Esophagus muscularis mucosa (tissue), 3 donors: ENCODE results near the gene ASXL1.

Source experiments
- POLR2AphosphoS5 ChIP-seq, 2 donors: sonication (generic); formaldehyde crosslinking; IDR thresholded peaks; one replicate each; pipeline ENCODE4 v1.6.1; 2017; ENCODE audit warnings: antibody characterized with exemption in 2 of 2
- TF ChIP-seq, protein P1 (sequence below), 3 experiments: fragments of 200-600 bp in 2 of 3; fragments of 450-650 bp in 1 of 3; sonication (generic) in 2 of 3; IDR thresholded peaks; one replicate each; pipeline ENCODE4 v1.5.1; 2017 to 2019; ENCODE audit warnings: antibody characterized with exemption in 3 of 3, mild to moderate bottlenecking in 2 of 3, moderate library complexity in 1 of 3

DNA sequence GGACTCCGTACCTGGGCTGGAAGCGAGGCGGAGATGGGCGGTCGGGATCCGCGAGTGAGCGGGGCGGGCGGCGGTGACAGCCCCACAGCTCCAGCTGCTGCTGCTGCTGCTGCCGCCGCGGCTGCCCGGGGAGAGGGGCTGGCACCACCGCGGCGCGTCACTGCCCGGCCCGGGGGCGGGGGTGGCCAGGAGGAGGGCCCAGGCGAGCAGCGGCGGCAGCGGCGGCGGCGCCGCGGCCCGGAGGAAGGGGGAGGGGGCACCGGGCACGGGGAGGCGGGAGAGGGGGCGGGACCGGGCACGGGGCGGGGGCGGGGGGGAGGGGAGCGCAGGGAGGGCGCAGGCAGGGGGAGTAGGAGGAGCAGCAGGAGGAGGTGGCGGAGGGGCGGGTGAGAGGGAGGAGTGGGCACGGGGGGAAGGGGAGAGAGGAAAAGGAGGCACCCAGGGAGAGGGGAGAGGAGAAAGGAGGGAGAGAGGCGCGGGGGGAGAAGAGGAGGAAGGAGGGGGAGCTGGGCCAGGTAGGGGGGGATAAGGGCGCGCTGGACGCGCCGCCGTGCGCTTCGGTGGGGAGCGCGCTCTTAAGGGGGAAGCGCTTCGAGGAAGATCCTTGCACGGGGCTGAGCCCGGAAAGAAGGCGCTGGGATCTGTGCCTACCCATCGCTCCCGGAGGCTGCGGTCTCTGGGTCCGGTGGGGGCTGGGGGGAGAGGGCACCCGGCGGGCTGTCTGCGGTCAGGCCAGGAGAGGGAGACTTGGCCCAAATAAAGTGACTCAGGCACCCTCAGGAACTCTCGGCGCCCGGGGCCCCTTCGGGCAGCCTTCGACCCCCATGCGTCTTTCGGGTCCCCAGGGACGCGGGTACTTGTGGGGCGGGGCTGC, 125.5 kb downstream of the ASXL1 start:
- TF ChIP-seq, protein P1, sequence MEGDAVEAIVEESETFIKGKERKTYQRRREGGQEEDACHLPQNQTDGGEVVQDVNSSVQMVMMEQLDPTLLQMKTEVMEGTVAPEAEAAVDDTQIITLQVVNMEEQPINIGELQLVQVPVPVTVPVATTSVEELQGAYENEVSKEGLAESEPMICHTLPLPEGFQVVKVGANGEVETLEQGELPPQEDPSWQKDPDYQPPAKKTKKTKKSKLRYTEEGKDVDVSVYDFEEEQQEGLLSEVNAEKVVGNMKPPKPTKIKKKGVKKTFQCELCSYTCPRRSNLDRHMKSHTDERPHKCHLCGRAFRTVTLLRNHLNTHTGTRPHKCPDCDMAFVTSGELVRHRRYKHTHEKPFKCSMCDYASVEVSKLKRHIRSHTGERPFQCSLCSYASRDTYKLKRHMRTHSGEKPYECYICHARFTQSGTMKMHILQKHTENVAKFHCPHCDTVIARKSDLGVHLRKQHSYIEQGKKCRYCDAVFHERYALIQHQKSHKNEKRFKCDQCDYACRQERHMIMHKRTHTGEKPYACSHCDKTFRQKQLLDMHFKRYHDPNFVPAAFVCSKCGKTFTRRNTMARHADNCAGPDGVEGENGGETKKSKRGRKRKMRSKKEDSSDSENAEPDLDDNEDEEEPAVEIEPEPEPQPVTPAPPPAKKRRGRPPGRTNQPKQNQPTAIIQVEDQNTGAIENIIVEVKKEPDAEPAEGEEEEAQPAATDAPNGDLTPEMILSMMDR (IDR thresholded peaks at IDR 0.05): no peak
- peak in 1 of 2 donors; percentile 63 for TF ChIP-seq POLR2AphosphoS5 (IDR thresholded peaks at IDR 0.05)
